GM23338 (cell line): Measurements from ENCODE around the gene DMRTB1. TPM values are rescaled to one million over a fixed set of nuclear protein-coding genes. Genes with fewer than 3 reads are reported as not detected.

Source experiments
- ATAC-seq: fragments of 200-7000 bp; cut with Tn5 transposase; 3 replicates; pipeline ENCODE4 v1.9.1; 2020
- DNase-seq: peaks from one replicate; pipeline ENCODE4 v3.0.0-alpha.2; 2015; ENCODE audit warnings: low spot score
- H2AFZ ChIP-seq: fragments of 200-600 bp; sonication (generic); 2 replicates; pipeline ENCODE4 v1.8.0; 2016; ENCODE audit warnings: antibody characterized with exemption, mild to moderate bottlenecking, moderate library complexity
- H3F3A ChIP-seq: fragments of 200-600 bp; sonication (generic); replicated peaks from 2 replicates; pipeline ENCODE4 v1.8.0; 2017; ENCODE audit warnings: antibody characterized with exemption, mixed run types, low read depth
- H3K27ac ChIP-seq: fragments of 200-600 bp; sonication (generic); 2 replicates; pipeline ENCODE4 v1.6.1; 2016; ENCODE audit warnings: low read depth
- H3K27me3 ChIP-seq: fragments of 200-600 bp; sonication (generic); 2 replicates; pipeline ENCODE4 v1.8.0; 2016; ENCODE audit warnings: mild to moderate bottlenecking, mixed run types, moderate library complexity; ENCODE audit not compliant: insufficient read depth
- H3K36me3 ChIP-seq: fragments of 200-600 bp; sonication (generic); 2 replicates; pipeline ENCODE4 v1.8.0; 2016; ENCODE audit warnings: mild to moderate bottlenecking; ENCODE audit not compliant: insufficient read depth
- H3K4me1 ChIP-seq: fragments of 200-600 bp; sonication (generic); 2 replicates; pipeline ENCODE4 v1.8.0; 2016; ENCODE audit warnings: mild to moderate bottlenecking, moderate library complexity; ENCODE audit not compliant: insufficient read depth
- H3K4me2 ChIP-seq: fragments of 200-600 bp; sonication (generic); 2 replicates; pipeline ENCODE4 v1.7.1; 2017; ENCODE audit warnings: mixed run types
- H3K4me3 ChIP-seq: fragments of 200-600 bp; sonication (generic); 2 replicates; pipeline ENCODE4 v1.6.1; 2016; ENCODE audit warnings: mixed run types
- H3K79me2 ChIP-seq: fragments of 200-600 bp; sonication (generic); replicated peaks from 2 replicates; pipeline ENCODE4 v1.8.0; 2017; ENCODE audit warnings: mild to moderate bottlenecking; ENCODE audit not compliant: insufficient read depth
- H3K9me2 ChIP-seq: fragments of 200-600 bp; sonication (generic); 2 replicates; pipeline ENCODE4 v1.8.0; 2017; ENCODE audit not compliant: insufficient read depth
- H4K20me1 ChIP-seq: fragments of 200-600 bp; sonication (generic); replicated peaks from 2 replicates; pipeline ENCODE4 v1.8.0; 2017; ENCODE audit warnings: mild to moderate bottlenecking; ENCODE audit not compliant: insufficient read depth
- H3K27ac Mint-ChIP-seq: 2 replicates; pipeline ENCODE4 v1.8.0; 2020; ENCODE audit warnings: inconsistent platforms, mild to moderate bottlenecking, moderate library complexity, mixed read lengths
- H3K27me3 Mint-ChIP-seq: 3 replicates; pipeline ENCODE4 v1.8.0; 2022; ENCODE audit warnings: low read depth, mild to moderate bottlenecking, moderate library complexity, mixed read lengths, inconsistent platforms; ENCODE audit not compliant: insufficient read depth, poor library complexity
- H3K36me3 Mint-ChIP-seq: 3 replicates; pipeline ENCODE4 v1.8.0; 2021; ENCODE audit warnings: low read depth, mild to moderate bottlenecking, inconsistent platforms, moderate library complexity, mixed read lengths
- H3K4me1 Mint-ChIP-seq: 3 replicates; pipeline ENCODE4 v1.8.0; 2020; ENCODE audit warnings: mild to moderate bottlenecking, inconsistent platforms, mixed read lengths
- H3K4me3 Mint-ChIP-seq: 3 replicates; pipeline ENCODE4 v1.8.0; 2021; ENCODE audit warnings: moderate library complexity, mild to moderate bottlenecking, inconsistent platforms, mixed read lengths
- H3K9me3 Mint-ChIP-seq: 3 replicates; pipeline ENCODE4 v1.8.0; 2020; ENCODE audit warnings: moderate library complexity, mild to moderate bottlenecking, inconsistent platforms, mixed read lengths
- CREB1 ChIP-seq: fragments of 250-450 bp; sonication (Bioruptor Pico); IDR thresholded peaks from 2 replicates; pipeline ENCODE4 v1.5.0; 2020; ENCODE audit warnings: low read depth, mild to moderate bottlenecking, moderate library complexity
- CTCF ChIP-seq, 2 experiments: fragments of 200-600 bp in 1 of 2; sonication (generic) in 1 of 2; conservative IDR thresholded peaks; 2 replicates each; pipeline versions ENCODE4 v1.5.1 to v1.6.1; 2016 to 2017; ENCODE audit warnings: antibody characterized with exemption in 2 of 2, low read depth in 2 of 2, mild to moderate bottlenecking in 2 of 2, moderate library complexity in 1 of 2
- ETS1 ChIP-seq: IDR thresholded peaks from 2 replicates; pipeline ENCODE4 v1.6.1; 2016; ENCODE audit warnings: antibody characterized with exemption
- EZH2 ChIP-seq: fragments of 200-600 bp; sonication (generic); IDR thresholded peaks from one replicate; pipeline ENCODE4 v1.8.0; 2017; ENCODE audit warnings: antibody characterized with exemption, mild to moderate bottlenecking, low read depth; ENCODE audit not compliant: unreplicated experiment
- EZH2phosphoT487 ChIP-seq: fragments of 200-600 bp; sonication (generic); IDR thresholded peaks from one replicate; pipeline ENCODE4 v1.8.1; 2018; ENCODE audit warnings: antibody characterized with exemption; ENCODE audit not compliant: unreplicated experiment
- JUNB ChIP-seq: IDR thresholded peaks from one replicate; pipeline ENCODE4 v1.6.1; 2016; ENCODE audit warnings: antibody characterized with exemption; ENCODE audit not compliant: unreplicated experiment
- NANOG ChIP-seq: IDR thresholded peaks from 2 replicates; pipeline ENCODE4 v1.6.1; 2016; ENCODE audit warnings: antibody characterized with exemption, borderline replicate concordance
- REST ChIP-seq: IDR thresholded peaks from one replicate; pipeline ENCODE4 v1.6.1; 2018; ENCODE audit warnings: antibody characterized with exemption; ENCODE audit not compliant: unreplicated experiment
- STAT1 ChIP-seq: IDR thresholded peaks from one replicate; pipeline ENCODE4 v1.6.1; 2016; ENCODE audit warnings: antibody characterized with exemption; ENCODE audit not compliant: unreplicated experiment
- ZNF331 ChIP-seq: fragments of 250-450 bp; sonication (Bioruptor Pico); IDR thresholded peaks from 2 replicates; pipeline ENCODE4 v1.5.0; 2020; ENCODE audit warnings: low read depth, mild to moderate bottlenecking, moderate library complexity
- polyA plus RNA-seq: library from polyadenylated mRNA; unstranded; fragments of >200 nt; fragmentation: Nextera tagmentation; extraction: Ambion mirVana; gene quantifications from 2 replicates; pipeline ENCODE4 v1.2.1, GENCODE V29; 2016
- total RNA-seq: library from RNA; depleted of rRNA; stranded (reverse); fragments of >200 nt; shearing (Covaris generic); gene quantifications from 2 replicates; pipeline ENCODE4 v1.2.3, GENCODE V29; 2014

The DMRTB1 gene
- total and polyA plus RNA-seq, 2 experiments from 2014 or later: 0.27 to 1.2 TPM

- DNase-seq (no peak), ATAC-seq (no peak)
- H3K4me1 Mint-ChIP-seq: peaks cover 24% of the 10 kb centered on the region
- Histone ChIP-seq H3K4me1 (no peaks in the 10 kb centered on the region), H3K4me2 (no peak overlapping the region), H3K4me3 (no peak overlapping the region), H3F3A (no peaks in the 10 kb centered on the region), H4K20me1 (no peaks in the 10 kb centered on the region), H3K79me2 (no peaks in the 10 kb centered on the region), H3K36me3 (no peaks in the 10 kb centered on the region), H2AFZ (no peak overlapping the region; the same call in 1 of the 2 replicates), H3K9me2 (no peaks in the 10 kb centered on the region), H3K27ac (no peak overlapping the region), H3K27me3 (no peaks in the 10 kb centered on the region)
- TF ChIP-seq EZH2phosphoT487 (no peak), EZH2 (no peak), STAT1 (no peak), CREB1 (CRISPR knock-in tag) (no peak), CTCF (conservative IDR thresholded peaks at IDR 0.05; ENCODE audit: low read depth in 2 of 2) (no peak)
- H3K27me3 Mint-ChIP-seq: peaks cover 3% of the 10 kb centered on the region
- no peaks in the 10 kb centered on the region; the same call in 2 of the 3 replicates for H3K36me3 Mint-ChIP-seq
- no peaks in the 10 kb centered on the region; the same call in 2 of the 3 replicates for H3K9me3 Mint-ChIP-seq
- H3K4me3 Mint-ChIP-seq: no peak overlapping the region
- H3K27ac Mint-ChIP-seq: no peak overlapping the region
Observed at GRCh38 chr1:53509775-53510174, 50.6 kb downstream of the DMRTB1 start.

- H3K27me3 Mint-ChIP-seq: peaks cover 5% of the 10 kb centered on the region
- Histone ChIP-seq H3K36me3 (no peaks in the 10 kb centered on the region), H3K4me2 (no peak overlapping the region), H3K9me2 (no peaks in the 10 kb centered on the region), H3K79me2 (no peaks in the 10 kb centered on the region), H3K4me1 (no peaks in the 10 kb centered on the region), H3F3A (no peaks in the 10 kb centered on the region), H4K20me1 (no peaks in the 10 kb centered on the region), H3K27ac (no peak overlapping the region), H2AFZ (no peak overlapping the region), H3K27me3 (no peaks in the 10 kb centered on the region), H3K4me3 (no peak overlapping the region)
- no peak overlapping the region for H3K4me3 Mint-ChIP-seq
- ATAC-seq: no peak
- H3K9me3 Mint-ChIP-seq: no peaks in the 10 kb centered on the region; the same call in 2 of the 3 replicates
- no peak overlapping the region for H3K27ac Mint-ChIP-seq
- H3K36me3 Mint-ChIP-seq: no peaks in the 10 kb centered on the region; the same call in 2 of the 3 replicates
- peaks cover 24% of the 10 kb centered on the region for H3K4me1 Mint-ChIP-seq
- no peak for DNase-seq
- no peak for TF ChIP-seq EZH2
- no peak for TF ChIP-seq EZH2phosphoT487
- TF ChIP-seq JUNB: no peak
- no peak for TF ChIP-seq CREB1 (CRISPR knock-in tag)
- TF ChIP-seq ETS1: no peak
- TF ChIP-seq ZNF331 (CRISPR knock-in tag): no peak
- TF ChIP-seq NANOG: no peak
- TF ChIP-seq REST: no peak
- no peak for TF ChIP-seq CTCF (conservative IDR thresholded peaks at IDR 0.05; ENCODE audit: low read depth in 2 of 2)
- no peak for TF ChIP-seq STAT1
Observed at GRCh38 chr1:53510215-53510614, 51.0 kb downstream of the DMRTB1 start.
